ENCODE measurements around the gene FAM200A.

DNA sequence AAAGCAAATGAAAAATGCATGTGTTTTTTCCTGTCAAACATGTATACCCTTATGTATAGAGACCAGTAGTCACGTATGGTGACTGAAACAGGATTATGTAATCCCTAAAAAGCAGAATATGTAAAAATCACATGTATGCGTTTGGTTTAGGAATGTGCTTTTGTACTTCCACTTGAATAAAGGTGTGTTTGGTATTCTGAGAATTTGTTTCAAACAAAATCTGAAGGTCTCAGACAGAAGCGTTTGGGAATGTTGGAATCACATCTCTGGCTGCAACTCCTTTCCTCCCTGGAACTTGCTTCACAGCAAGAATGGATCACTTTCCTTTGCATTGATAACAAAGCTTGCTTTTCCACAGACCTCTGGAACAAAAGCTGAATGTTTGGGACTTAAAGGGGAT is 24.3 kb upstream of the FAM200A start:
- TF ChIP-seq, protein P1, sequence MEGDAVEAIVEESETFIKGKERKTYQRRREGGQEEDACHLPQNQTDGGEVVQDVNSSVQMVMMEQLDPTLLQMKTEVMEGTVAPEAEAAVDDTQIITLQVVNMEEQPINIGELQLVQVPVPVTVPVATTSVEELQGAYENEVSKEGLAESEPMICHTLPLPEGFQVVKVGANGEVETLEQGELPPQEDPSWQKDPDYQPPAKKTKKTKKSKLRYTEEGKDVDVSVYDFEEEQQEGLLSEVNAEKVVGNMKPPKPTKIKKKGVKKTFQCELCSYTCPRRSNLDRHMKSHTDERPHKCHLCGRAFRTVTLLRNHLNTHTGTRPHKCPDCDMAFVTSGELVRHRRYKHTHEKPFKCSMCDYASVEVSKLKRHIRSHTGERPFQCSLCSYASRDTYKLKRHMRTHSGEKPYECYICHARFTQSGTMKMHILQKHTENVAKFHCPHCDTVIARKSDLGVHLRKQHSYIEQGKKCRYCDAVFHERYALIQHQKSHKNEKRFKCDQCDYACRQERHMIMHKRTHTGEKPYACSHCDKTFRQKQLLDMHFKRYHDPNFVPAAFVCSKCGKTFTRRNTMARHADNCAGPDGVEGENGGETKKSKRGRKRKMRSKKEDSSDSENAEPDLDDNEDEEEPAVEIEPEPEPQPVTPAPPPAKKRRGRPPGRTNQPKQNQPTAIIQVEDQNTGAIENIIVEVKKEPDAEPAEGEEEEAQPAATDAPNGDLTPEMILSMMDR (IDR thresholded peaks at IDR 0.05): no peak
- TF ChIP-seq POLR2A (IDR thresholded peaks at IDR 0.05): no peak

Data from right lobe of liver (tissue), 4 donors.